Right cardiac atrium (tissue), 5 donors: ENCODE measurements around the gene HGS. TPM values are rescaled to one million over a fixed set of nuclear protein-coding genes. Genes with fewer than 3 reads are reported as not detected.

Experiments used
- ATAC-seq, 2 donors: fragments of 200-7000 bp; cut with Tn5 transposase; one replicate each; pipeline versions ENCODE4 v1.8.0 to v1.9.1; 2020; ENCODE audit warnings: moderate library complexity in 2 of 2, mild to moderate bottlenecking in 1 of 2
- DNase-seq, 3 donors: peaks; one replicate each; pipeline ENCODE4 v3.0.0-alpha.2; 2020
- H3K27ac ChIP-seq: one replicate; pipeline ENCODE4 v1.5.1; 2013; ENCODE audit warnings: mild to moderate bottlenecking, low read length, control low read depth, moderate library complexity
- H3K27me3 ChIP-seq: one replicate; pipeline ENCODE4 v1.6.1; 2013; ENCODE audit not compliant: control insufficient read depth, insufficient read depth
- H3K4me1 ChIP-seq: one replicate; pipeline ENCODE4 v1.6.1; 2013; ENCODE audit warnings: low read length; ENCODE audit not compliant: control insufficient read depth, insufficient read depth
- H3K4me3 ChIP-seq: one replicate; pipeline ENCODE4 v1.5.1; 2013; ENCODE audit warnings: low read length, control low read depth
- H3K9me3 ChIP-seq: one replicate; pipeline ENCODE4 v1.6.1; 2013; ENCODE audit warnings: low read length; ENCODE audit not compliant: control insufficient read depth
- WGBS: extraction: QIAGEN DNeasy Blood & Tissue Kit; methylation state at CpG from one replicate; pipeline ENCODE4 v1.1.7; 2013; 5-methylcytosine and 5-hydroxymethylcytosine counted together
- intact Hi-C, 4 donors: fragments of 100-400 bp; cut with DNase I; formaldehyde crosslinking; loops; one replicate each; pipeline versions ENCODE4 v1.11.0 to v1.14.0; 2022 to 2023
- polyA plus RNA-seq: library from polyadenylated mRNA; stranded (reverse); fragments of 200-250 nt; gene quantifications from one replicate; pipeline ENCODE4 v1.2.3, GENCODE V29; 2013
- total RNA-seq, 4 donors: library from RNA; stranded (reverse); fragmentation: NEBNext Ultra II Directional; extraction: Animal tissue kit (Norgen Biotek cat#: 25700); gene quantifications; one replicate each; pipeline ENCODE4 v1.2.1, GENCODE V29; 2021
- donor health status: healthy with polysubstance abuse.
- donor health status: DM: no; HTN: yes; CAD: no.
- donor health status: DM: no; HTN: no; CAD: no.
- donor health status: DM: no; HTN: yes; CAD: no; lungs with severe emphysema.
- donor health status: DM: yes; HTN: yes; CAD: no.

Gene HGS
- total and polyA plus RNA-seq, 5 donors = 42.1 to 50.3 (median 48.6) TPM

DNA sequence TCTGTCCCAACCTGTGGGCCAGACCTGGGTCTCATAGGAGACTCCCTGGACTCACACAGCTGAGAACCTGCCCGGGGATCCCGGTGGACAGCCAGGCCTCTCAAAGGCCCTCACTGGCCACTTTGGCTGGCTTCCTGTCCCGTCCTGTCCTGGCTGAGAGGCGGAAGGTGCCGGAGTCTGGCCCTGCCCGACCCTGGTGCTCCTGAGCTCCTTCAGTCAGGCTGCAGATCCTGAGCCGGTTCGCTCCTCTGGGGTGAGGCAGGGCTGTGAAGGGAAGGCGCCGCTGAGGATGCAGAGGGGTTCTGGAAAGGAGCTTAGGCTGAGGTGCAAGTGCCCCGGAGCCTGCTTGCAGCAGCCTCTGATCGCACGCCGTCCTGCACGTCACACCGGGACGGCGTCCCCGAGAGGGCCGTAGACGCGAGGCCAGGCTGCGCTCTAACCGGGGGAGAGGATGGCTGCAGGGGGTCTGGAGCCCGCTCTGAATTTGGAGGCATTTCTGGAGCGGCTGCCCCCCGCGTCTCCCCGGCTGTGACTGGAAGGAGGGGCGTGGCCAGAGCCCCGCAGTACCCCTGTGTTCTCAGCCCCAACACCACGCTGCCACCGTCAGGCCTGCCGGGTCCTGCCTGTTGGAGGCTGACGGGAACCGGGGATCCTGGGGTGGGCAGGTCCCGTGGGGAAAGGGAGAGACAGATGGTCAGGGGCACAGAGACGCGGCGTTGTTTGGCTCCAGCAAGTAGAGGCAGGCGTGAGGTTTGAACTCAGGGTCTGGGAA, 4.1 kb downstream of the HGS start:
- intact Hi-C loops = no loop called here
- ATAC-seq = no peak
- DNase-seq = no peak
- no peak overlapping the region for H3K4me3 ChIP-seq
- H3K27me3 ChIP-seq = no peaks in the 10 kb centered on the region
- no peak overlapping the region for H3K27ac ChIP-seq
- peaks cover 6% of the 10 kb centered on the region for H3K4me1 ChIP-seq
- no peaks in the 10 kb centered on the region for H3K9me3 ChIP-seq
- WGBS = 92% methylated on average over 41 of the region's 41 CpGs

DNA sequence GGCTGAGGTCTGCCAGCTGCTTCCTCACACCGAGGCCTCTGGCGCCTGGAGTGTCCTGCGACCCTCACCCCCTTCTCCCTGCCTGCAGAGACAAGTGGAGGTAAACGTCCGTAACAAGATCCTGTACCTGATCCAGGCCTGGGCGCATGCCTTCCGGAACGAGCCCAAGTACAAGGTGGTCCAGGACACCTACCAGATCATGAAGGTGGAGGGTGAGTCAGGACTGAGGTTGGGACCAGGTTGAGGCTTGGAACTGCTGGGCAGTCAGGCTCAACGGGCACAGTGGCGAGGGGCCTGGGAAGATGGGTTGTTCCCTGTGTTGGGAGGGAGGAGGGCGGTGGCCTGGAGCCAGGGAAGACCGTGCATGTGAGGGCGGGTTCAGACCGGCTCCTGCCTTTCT, 4.8 kb downstream of the HGS start:
- ATAC-seq (no peak), DNase-seq (no peak)
- 90% methylated on average over 14 of the region's 14 CpGs for WGBS
- intact Hi-C loops = no loop called here
- H3K27me3 ChIP-seq = no peaks in the 10 kb centered on the region
- no peak overlapping the region for H3K4me3 ChIP-seq
- peaks cover 6% of the 10 kb centered on the region for H3K4me1 ChIP-seq
- H3K27ac ChIP-seq = no peak overlapping the region
- no peaks in the 10 kb centered on the region for H3K9me3 ChIP-seq

DNA sequence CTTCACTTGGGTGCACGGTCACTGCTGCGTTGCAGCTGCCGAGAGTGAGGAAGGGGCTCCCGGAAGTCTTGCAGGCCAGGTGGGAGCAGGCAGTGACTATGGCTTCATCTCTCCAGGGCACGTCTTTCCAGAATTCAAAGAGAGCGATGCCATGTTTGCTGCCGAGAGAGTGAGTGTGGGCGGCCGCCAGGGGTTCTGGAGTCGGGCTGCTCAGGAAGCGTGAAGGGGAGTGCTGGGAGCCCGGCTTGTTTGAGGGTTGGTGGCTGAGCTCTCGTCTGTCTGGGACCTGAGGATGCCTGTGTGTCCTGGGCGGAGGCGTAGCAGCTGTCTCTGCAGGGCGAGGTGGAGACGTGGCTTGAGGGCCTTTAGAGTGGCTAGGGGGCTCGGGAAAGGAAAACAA, 6.3 kb downstream of the HGS start:
- Histone ChIP-seq H3K27me3 (no peaks in the 10 kb centered on the region), H3K9me3 (no peaks in the 10 kb centered on the region), H3K27ac (no peak overlapping the region), H3K4me1 (peaks cover 3% of the 10 kb centered on the region), H3K4me3 (no peak overlapping the region)
- intact Hi-C loops = no loop called here
- ATAC-seq = no peak
- no peak for DNase-seq
- 85% methylated on average over 18 of the region's 18 CpGs for WGBS

DNA sequence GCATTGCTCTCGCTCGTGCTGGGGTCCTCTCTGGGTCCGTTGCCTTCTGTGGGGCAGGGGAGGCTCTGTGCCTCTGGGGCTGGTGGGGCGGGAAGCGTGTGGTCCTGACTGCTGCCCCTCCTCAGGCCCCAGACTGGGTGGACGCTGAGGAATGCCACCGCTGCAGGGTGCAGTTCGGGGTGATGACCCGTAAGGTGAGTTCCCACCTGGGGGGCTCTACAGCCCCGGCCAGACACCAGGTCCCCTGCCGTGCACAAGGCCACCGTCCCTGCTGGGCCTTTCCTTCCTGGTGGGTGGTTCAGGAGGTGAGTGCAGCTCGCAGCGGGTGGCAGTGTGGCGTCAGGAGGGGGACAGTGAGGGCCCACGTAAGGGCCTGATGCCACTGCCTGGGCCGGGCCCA, 6.7 kb downstream of the HGS start:
- intact Hi-C loops = no loop called here
- Histone ChIP-seq H3K4me3 (no peak overlapping the region), H3K27ac (no peak overlapping the region), H3K9me3 (no peaks in the 10 kb centered on the region), H3K27me3 (no peaks in the 10 kb centered on the region), H3K4me1 (no peaks in the 10 kb centered on the region)
- DNase-seq (no peak), ATAC-seq (no peak)
- WGBS = 85% methylated on average over 17 of the region's 17 CpGs

DNA sequence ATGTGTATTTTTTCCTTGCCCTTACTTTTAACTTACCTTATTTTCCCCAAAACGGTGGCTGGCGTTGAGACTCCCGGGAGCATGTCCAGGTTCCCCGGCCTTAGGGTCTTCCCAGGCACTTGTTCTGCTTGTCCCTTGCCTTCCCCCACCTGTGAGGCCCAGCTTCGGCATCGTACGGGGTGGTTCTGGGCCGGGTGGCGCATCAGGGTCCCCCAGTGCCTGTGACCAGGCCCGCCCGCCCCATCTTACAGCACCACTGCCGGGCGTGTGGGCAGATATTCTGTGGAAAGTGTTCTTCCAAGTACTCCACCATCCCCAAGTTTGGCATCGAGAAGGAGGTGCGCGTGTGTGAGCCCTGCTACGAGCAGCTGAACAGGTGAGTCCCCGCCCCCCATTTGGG, 7.4 kb downstream of the HGS start:
- no peaks in the 10 kb centered on the region for H3K27me3 ChIP-seq
- ATAC-seq (no peak), DNase-seq (no peak)
- no peak overlapping the region for H3K4me3 ChIP-seq
- H3K4me1 ChIP-seq = no peaks in the 10 kb centered on the region
- no peak overlapping the region for H3K27ac ChIP-seq
- intact Hi-C loops = no loop called here
- H3K9me3 ChIP-seq = no peaks in the 10 kb centered on the region
- WGBS = 92% methylated on average over 18 of the region's 18 CpGs

DNA sequence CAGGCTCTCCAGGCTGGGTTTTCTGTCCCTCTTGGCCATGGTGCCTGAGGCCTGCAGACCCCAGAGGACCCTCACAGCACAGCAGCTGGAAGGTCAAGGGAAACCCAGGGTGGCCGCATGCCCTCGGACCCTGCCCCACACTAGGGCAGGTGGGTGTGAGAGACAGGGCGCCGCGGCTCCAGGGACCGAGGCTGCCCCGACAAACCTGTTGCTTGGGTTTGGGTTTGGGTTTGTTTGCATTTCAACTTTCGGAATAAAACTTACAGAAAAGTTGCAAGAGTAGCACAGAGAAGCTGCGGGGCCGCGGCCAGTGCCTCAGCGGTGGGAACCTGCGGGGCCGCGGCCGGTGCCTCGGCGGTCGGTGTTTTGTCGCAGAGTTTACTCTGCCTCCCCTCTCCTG, 7.8 kb downstream of the HGS start:
- intact Hi-C loops = no loop called here
- no peak overlapping the region for H3K4me3 ChIP-seq
- 97% methylated on average over 20 of the region's 20 CpGs for WGBS
- no peak for ATAC-seq
- H3K27ac ChIP-seq = no peak overlapping the region
- H3K27me3 ChIP-seq = no peaks in the 10 kb centered on the region
- no peaks in the 10 kb centered on the region for H3K4me1 ChIP-seq
- no peak for DNase-seq
- H3K9me3 ChIP-seq = no peaks in the 10 kb centered on the region

DNA sequence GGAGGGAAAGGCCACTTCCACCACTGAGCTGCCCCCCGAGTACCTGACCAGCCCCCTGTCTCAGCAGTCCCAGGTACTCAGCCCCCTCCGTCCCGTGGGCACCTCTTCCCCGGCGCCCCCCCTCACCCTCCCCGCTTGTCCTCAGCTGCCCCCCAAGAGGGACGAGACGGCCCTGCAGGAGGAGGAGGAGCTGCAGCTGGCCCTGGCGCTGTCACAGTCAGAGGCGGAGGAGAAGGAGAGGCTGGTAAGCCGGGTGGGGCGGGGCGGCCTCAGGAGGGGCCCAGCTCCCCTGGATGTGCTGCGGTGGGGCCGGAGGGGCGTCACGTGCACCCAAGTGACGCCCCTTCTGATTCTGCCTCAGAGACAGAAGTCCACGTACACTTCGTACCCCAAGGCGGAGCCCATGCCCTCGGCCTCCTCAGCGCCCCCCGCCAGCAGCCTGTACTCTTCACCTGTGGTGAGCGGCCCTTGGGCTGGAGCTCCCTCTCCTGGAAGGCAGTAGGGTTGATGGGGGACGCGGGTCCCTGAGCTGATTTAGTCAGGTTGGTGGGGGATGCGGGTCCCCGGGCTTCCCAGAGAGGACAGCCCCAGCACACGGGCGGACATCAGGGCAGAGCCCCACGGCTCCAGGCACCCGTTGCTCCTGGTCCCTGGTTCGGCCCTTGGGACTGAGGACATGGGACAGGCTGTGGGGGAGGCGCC, 9.8 kb downstream of the HGS start:
- no peak overlapping the region for H3K4me3 ChIP-seq
- WGBS = 85% methylated on average over 35 of the region's 35 CpGs
- no peak overlapping the region for H3K27ac ChIP-seq
- ATAC-seq (no peak), DNase-seq (no peak)
- peaks cover 2% of the 10 kb centered on the region for H3K4me1 ChIP-seq
- H3K9me3 ChIP-seq = no peaks in the 10 kb centered on the region
- no peaks in the 10 kb centered on the region for H3K27me3 ChIP-seq
- intact Hi-C loops = no loop called here

DNA sequence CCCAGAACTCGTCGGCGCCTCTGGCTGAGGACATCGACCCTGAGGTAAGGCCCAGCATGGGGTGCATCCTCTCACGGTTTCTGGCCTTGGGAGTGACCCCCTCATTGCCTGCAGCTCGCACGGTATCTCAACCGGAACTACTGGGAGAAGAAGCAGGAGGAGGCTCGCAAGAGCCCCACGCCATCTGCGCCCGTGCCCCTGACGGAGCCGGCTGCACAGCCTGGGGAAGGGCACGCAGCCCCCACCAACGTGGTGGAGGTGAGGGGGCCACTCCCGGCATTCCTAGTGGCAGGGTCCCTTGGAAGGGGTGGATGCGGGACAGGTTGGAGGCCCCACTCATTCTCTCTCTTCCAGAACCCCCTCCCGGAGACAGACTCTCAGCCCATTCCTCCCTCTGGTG, 11.0 kb downstream of the HGS start:
- Histone ChIP-seq H3K27ac (no peak overlapping the region), H3K4me3 (no peak overlapping the region), H3K4me1 (peaks cover 2% of the 10 kb centered on the region), H3K27me3 (no peaks in the 10 kb centered on the region), H3K9me3 (no peaks in the 10 kb centered on the region)
- WGBS = 94% methylated on average over 19 of the region's 19 CpGs
- intact Hi-C loops = no loop called here
- no peak for ATAC-seq
- no peak for DNase-seq

DNA sequence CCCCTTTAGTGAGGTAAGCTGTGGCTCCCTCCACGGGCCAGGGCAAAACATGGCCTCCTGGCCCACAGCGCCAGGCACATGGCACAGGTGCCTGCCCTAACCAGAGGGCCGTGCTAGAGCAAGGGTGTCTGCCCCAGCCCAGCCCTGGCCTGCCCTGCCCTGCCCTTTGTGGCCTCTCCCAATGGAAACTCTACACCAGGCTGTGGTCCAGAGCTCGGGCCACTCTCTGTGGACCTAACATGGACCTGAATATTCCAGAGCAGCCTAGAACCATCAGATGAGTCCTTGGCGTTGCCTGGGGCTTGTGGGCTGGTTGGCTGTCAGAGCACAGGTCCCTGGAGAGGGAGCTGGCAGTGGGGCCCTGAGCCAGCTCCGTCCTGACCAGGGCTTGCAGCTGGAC, 11.4 kb downstream of the HGS start:
- 80% methylated on average over 6 of the region's 6 CpGs for WGBS
- no peaks in the 10 kb centered on the region for H3K27me3 ChIP-seq
- H3K9me3 ChIP-seq = no peaks in the 10 kb centered on the region
- no peak overlapping the region for H3K27ac ChIP-seq
- peaks cover 2% of the 10 kb centered on the region for H3K4me1 ChIP-seq
- intact Hi-C loops = no loop called here
- DNase-seq (no peak), ATAC-seq (no peak)
- no peak overlapping the region for H3K4me3 ChIP-seq

DNA sequence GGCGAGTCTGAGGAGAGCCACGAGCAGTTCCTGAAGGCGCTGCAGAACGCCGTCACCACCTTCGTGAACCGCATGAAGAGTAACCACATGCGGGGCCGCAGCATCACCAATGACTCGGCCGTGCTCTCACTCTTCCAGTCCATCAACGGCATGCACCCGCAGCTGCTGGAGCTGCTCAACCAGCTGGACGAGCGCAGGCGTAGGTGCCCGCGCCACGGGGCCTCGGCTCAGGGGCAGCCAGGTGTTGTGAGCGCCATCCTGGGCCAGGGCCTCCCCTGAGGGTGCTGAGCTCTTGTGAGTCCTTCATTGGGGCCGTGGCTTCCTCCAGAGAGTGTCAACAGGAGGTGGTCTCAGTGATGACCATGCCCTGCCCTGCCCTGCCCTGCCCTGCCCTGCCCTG, 12.0 kb downstream of the HGS start:
- Histone ChIP-seq H3K4me3 (no peak overlapping the region), H3K4me1 (peaks cover 2% of the 10 kb centered on the region), H3K27me3 (no peaks in the 10 kb centered on the region), H3K27ac (no peak overlapping the region), H3K9me3 (no peaks in the 10 kb centered on the region)
- 91% methylated on average over 22 of the region's 22 CpGs for WGBS
- DNase-seq (no peak), ATAC-seq (peak in 1 of 2 donors; percentile 3)
- intact Hi-C loops = no loop called here

DNA sequence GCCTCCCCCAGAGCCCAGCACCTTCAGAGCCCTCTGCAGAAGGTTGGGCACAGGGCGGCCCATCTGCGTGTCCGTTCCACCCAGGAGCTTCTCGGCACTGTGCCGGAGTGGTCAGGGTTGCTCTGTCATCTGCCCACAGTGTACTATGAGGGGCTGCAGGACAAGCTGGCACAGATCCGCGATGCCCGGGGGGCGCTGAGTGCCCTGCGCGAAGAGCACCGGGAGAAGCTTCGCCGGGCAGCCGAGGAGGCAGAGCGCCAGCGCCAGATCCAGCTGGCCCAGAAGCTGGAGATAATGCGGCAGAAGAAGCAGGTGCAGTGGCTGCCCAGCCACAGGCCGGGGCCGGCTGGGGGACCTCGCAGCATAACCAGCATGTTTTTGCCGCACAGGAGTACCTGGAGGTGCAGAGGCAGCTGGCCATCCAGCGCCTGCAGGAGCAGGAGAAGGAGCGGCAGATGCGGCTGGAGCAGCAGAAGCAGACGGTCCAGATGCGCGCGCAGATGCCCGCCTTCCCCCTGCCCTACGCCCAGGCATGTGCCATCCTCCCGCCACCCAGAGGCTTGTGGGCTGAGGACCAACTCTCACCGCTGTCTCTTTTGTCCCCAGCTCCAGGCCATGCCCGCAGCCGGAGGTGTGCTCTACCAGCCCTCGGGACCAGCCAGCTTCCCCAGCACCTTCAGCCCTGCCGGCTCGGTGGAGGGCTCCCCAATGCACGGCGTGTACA, 12.6 kb downstream of the HGS start:
- ATAC-seq = peak in 1 of 2 donors; percentile 5
- Histone ChIP-seq H3K9me3 (no peaks in the 10 kb centered on the region), H3K27ac (no peak overlapping the region)

More for the DNA sequence above, 12.6 kb downstream of the HGS start:
- intact Hi-C loops = no loop called here
- Histone ChIP-seq H3K27me3 (no peaks in the 10 kb centered on the region), H3K4me1 (peaks cover 2% of the 10 kb centered on the region), H3K4me3 (no peak overlapping the region)
- no peak for DNase-seq
- 88% methylated on average over 40 of the region's 40 CpGs for WGBS
